ENCODE data around the gene MCC. TPM values are rescaled to one million over a fixed set of nuclear protein-coding genes. Genes with fewer than 3 reads are reported as not detected.
A peak's percentile ranks its signal among the peaks of the same experiment; 100 is the strongest.

Gene MCC
- total RNA-seq, 1 donor from 2014 or later = 22.7 TPM

DNA sequence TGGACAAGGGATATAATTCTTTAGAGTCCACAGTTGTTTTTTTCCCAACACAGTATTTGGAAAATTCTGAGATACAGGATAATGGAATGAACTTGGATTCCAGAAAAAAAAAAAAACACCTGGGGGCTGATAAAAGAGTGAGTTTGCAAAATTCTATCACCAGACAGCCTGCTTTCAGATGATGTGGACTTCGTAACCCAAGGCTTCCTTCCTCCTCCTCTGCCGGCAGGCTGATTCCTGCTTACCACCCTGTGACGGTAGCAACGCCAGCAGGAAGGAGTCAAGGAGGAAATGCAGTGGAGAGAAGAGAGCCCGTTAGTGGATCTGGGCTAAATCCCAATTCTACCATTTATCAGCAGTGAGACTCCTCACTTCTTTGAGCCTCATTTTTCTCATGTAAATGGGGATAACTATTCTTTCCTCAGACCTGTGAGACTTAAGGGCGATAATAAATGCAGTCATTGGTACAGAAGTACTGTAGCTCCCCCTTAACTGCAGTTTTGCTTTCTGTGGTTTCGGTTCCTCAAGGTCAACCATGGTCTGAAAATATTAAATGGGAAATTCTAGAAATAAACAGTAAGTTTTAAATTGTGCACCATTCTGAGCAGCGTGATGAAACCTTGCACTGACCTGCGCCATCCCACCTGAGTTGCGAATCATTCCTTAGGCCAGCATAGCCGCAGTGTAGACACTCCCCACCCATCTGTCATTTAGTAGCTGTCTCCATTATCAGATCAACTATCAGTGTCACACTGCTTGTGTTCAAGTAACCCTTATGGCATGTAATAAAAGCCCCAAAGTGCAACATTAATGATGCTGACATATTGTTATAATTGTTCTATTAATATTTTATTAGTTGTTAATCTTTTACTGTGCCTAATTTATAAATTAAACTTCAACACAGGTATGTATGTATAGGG is 440.3 kb downstream of the MCC start:
- Mint-ChIP-seq H3K27ac (ENCODE audit: unreplicated experiment) (peak overlapping the region; percentile 12), H3K9me3 (ENCODE audit: unreplicated experiment) (no peaks in the 10 kb centered on the region), H3K27me3 (ENCODE audit: unreplicated experiment) (no peaks in the 10 kb centered on the region), H3K36me3 (ENCODE audit: low read depth, unreplicated experiment) (peaks cover 11% of the 10 kb centered on the region), H3K4me1 (ENCODE audit: unreplicated experiment) (peaks cover 8% of the 10 kb centered on the region), H3K4me3 (ENCODE audit: unreplicated experiment) (no peak overlapping the region)
- TF ChIP-seq, protein P1, sequence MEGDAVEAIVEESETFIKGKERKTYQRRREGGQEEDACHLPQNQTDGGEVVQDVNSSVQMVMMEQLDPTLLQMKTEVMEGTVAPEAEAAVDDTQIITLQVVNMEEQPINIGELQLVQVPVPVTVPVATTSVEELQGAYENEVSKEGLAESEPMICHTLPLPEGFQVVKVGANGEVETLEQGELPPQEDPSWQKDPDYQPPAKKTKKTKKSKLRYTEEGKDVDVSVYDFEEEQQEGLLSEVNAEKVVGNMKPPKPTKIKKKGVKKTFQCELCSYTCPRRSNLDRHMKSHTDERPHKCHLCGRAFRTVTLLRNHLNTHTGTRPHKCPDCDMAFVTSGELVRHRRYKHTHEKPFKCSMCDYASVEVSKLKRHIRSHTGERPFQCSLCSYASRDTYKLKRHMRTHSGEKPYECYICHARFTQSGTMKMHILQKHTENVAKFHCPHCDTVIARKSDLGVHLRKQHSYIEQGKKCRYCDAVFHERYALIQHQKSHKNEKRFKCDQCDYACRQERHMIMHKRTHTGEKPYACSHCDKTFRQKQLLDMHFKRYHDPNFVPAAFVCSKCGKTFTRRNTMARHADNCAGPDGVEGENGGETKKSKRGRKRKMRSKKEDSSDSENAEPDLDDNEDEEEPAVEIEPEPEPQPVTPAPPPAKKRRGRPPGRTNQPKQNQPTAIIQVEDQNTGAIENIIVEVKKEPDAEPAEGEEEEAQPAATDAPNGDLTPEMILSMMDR (IDR thresholded peaks at IDR 0.05; ENCODE audit: unreplicated experiment) = no peak
- no peak for DNase-seq (ENCODE audit: low spot score)

DNA sequence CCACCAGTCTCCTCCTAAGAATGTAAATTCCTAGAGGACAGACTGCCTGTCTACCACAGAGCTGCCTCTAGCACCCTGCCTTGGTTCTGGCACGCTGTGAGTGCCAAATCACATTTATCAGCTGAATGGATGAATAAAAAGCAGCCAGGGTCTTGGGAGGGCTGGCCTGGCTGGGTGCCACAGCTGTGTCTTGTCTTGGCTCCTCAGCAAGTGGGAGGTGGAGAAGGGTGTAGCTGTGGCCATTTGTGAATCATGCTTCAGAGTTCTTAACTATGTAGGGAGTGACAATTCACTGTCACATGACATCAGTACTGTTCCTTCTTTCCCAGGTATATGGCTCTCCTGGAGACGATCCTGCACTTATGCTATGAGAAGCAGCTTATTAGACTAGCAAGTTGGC is 441.0 kb downstream of the MCC start:
- Mint-ChIP-seq H3K4me3 (ENCODE audit: unreplicated experiment) (no peak overlapping the region), H3K27me3 (ENCODE audit: unreplicated experiment) (no peaks in the 10 kb centered on the region), H3K9me3 (ENCODE audit: unreplicated experiment) (no peaks in the 10 kb centered on the region), H3K4me1 (ENCODE audit: unreplicated experiment) (peaks cover 8% of the 10 kb centered on the region), H3K27ac (ENCODE audit: unreplicated experiment) (no peak overlapping the region), H3K36me3 (ENCODE audit: low read depth, unreplicated experiment) (peaks cover 11% of the 10 kb centered on the region)
- no peak for DNase-seq (ENCODE audit: low spot score)
- TF ChIP-seq, protein P1 (IDR thresholded peaks at IDR 0.05; ENCODE audit: unreplicated experiment) = no peak

DNA sequence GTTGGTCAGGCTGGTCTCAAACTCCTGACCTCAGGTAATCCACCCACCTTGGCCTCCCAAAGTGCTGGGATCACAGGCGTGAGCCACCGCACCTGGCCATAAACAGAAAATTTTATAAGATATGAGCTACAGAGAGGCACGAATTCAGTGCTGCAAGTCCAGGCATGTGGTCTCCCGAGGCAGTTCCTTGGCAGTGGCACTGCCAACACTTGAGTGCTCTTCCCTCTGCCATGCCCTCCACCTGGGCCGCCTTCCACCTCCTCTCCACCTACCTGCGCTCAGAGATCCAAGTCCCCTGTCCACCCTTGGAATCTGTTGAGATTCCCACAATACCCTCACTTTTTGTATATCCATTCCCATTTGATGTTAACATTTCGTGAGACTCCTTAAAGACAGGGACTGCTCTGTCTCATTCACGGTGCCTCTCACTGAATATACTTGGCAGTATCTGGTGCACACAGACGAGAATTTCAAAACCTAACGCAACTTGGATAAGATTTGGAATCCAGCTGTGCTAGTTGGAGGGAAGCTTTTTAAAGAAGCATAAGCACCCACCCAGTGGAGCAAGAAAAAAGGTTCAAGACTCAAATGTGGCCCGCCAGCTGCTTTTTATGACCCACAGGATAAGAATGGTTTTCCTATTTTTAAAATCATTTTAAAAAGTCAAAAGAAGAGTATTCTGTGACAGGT is 443.3 kb downstream of the MCC start:
- no peak overlapping the region for H3K4me3 Mint-ChIP-seq (ENCODE audit: unreplicated experiment)
- no peak for DNase-seq (ENCODE audit: low spot score)
- no peaks in the 10 kb centered on the region for H3K9me3 Mint-ChIP-seq (ENCODE audit: unreplicated experiment)
- no peaks in the 10 kb centered on the region for H3K27me3 Mint-ChIP-seq (ENCODE audit: unreplicated experiment)
- peaks cover 8% of the 10 kb centered on the region for H3K36me3 Mint-ChIP-seq (ENCODE audit: low read depth, unreplicated experiment)
- H3K4me1 Mint-ChIP-seq (ENCODE audit: unreplicated experiment) = peaks cover 8% of the 10 kb centered on the region
- TF ChIP-seq, protein P1 (IDR thresholded peaks at IDR 0.05; ENCODE audit: unreplicated experiment) = no peak
- H3K27ac Mint-ChIP-seq (ENCODE audit: unreplicated experiment) = no peak overlapping the region

DNA sequence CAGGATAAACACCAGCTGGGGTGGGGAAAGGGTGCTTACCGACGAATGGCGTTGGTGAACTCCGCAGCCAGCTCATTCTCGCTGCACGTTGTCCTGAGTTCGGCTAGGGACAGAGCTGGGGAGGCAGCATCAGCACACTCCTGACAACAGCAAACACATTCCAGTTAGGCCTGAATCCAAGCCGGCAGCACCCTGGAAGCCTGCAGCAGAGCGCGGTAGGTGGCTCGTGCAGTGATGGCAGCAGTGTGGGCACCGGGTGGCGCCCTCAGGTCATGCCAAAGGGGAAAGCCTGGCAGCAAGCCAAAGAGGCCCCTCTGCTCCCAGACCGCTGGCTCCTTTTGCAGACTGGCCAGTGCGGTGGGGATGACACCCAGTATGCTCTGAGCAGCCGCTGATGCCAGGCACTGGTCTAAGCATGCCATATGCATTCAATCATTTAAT is 444.7 kb downstream of the MCC start:
- Mint-ChIP-seq H3K27me3 (ENCODE audit: unreplicated experiment) (no peaks in the 10 kb centered on the region), H3K9me3 (ENCODE audit: unreplicated experiment) (no peaks in the 10 kb centered on the region), H3K27ac (ENCODE audit: unreplicated experiment) (no peak overlapping the region), H3K36me3 (ENCODE audit: low read depth, unreplicated experiment) (peaks cover 11% of the 10 kb centered on the region), H3K4me1 (ENCODE audit: unreplicated experiment) (peaks cover 8% of the 10 kb centered on the region), H3K4me3 (ENCODE audit: unreplicated experiment) (no peak overlapping the region)
- peak; percentile 46 for DNase-seq (ENCODE audit: low spot score)
- TF ChIP-seq, protein P1 (IDR thresholded peaks at IDR 0.05; ENCODE audit: unreplicated experiment) = no peak

All from endothelial cell (in vitro differentiated cells).